Dermis blood vessel endothelial cell (primary cell): ENCODE results near the gene FNDC3B. TPM values are rescaled to one million over a fixed set of nuclear protein-coding genes. Genes with fewer than 3 reads are reported as not detected.
A peak's percentile ranks its signal among the peaks of the same experiment; 100 is the strongest.

Source experiments
- DNase-seq: peaks from one replicate; pipeline ENCODE4 v3.0.0; 2010
- total RNA-seq: library from RNA; depleted of rRNA; stranded (reverse); fragments of >200 nt; gene quantifications from 2 replicates; pipeline ENCODE4 v1.2.3, GENCODE V29; 2014

Gene FNDC3B
- total RNA-seq, 1 donor from 2014 or later, result 126 TPM

- DNase-seq, result no peak
Measured at GRCh38 chr3:172138193-172138537, 98.8 kb downstream of the FNDC3B start.

- DNase-seq, result peak; percentile 65
Measured at GRCh38 chr3:172138792-172139507, 99.6 kb downstream of the FNDC3B start.

GRCh38 chr3:172139528-172140276 lies 100.3 kb downstream of the FNDC3B start:
- DNase-seq, result peak; percentile 33

- DNase-seq, result peak; percentile 92
Measured at GRCh38 chr3:172140499-172141391, 101.4 kb downstream of the FNDC3B start.

GRCh38 chr3:172142051-172142863 lies 102.9 kb downstream of the FNDC3B start:
- peak; percentile 92 for DNase-seq

GRCh38 chr3:172142864-172143451 lies 103.6 kb downstream of the FNDC3B start:
- DNase-seq, result no peak

- DNase-seq, result no peak
Measured at GRCh38 chr3:172143739-172144497, 104.5 kb downstream of the FNDC3B start.

- DNase-seq, result no peak
Measured at GRCh38 chr3:172144601-172145000, 105.2 kb downstream of the FNDC3B start.

GRCh38 chr3:172145031-172145686 lies 105.8 kb downstream of the FNDC3B start:
- DNase-seq, result no peak

GRCh38 chr3:172146349-172146748 lies 107.0 kb downstream of the FNDC3B start:
- DNase-seq, result no peak

- DNase-seq, result no peak
Measured at GRCh38 chr3:172147113-172147818, 107.9 kb downstream of the FNDC3B start.

- DNase-seq, result peak; percentile 45
Measured at GRCh38 chr3:172148241-172148640, 108.9 kb downstream of the FNDC3B start.

- DNase-seq, result peak; percentile 66
Measured at GRCh38 chr3:172148702-172149565, 109.6 kb downstream of the FNDC3B start.

- no peak for DNase-seq
Measured at GRCh38 chr3:172150268-172150667, 110.9 kb downstream of the FNDC3B start.

- no peak for DNase-seq
Measured at GRCh38 chr3:172150913-172151650, 111.7 kb downstream of the FNDC3B start.

- peak; percentile 53 for DNase-seq
Measured at GRCh38 chr3:172151651-172152649, 112.6 kb downstream of the FNDC3B start.

- peak; percentile 68 for DNase-seq
Measured at GRCh38 chr3:172152874-172153273, 113.5 kb downstream of the FNDC3B start.
